ENCODE measurements around the gene UBE2Q1.

The UBE2Q1 gene

DNA sequence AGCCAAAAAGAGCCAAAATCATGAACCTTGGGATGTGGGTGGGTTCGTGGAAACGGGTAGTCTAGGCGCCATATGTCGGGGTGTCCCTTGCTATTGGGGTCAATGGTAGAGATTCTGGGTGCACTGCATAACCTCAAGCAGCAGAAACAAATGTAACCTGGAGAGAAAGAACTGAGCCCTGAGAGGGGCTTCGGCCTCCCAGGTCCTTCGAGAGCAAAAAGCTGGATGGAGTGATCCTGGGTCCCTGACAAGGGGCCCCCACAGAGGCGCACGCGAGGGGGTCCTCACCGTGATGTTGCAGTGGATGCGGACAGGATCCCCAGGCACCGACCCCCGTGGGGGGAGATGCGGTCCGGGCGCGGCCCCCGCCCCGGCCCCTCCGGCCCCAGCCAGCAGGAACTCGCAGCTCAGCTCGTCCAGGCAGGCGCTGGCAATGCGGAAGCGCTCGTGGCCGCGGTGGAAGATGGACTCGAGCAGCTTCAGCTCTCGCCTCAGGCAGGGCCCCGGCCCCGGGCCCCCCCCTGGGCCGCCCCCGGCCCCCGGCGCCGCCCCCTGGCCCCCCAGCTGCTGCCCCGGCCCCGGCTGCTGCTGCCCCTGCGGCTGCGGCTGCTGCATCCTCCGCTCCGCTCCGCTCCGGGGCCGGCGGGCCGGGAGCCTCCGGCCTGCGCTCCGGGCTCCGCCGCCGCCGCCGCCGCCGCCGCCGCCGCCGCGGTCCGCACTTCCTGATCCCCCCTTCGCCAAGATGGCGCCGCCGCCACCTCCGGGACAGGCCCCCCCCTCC, at the start of gene UBE2Q1:
Gene UBE2Q1, minus strand, starts transcription at position 724 of the 781 bp plus-strand sequence. Its CDS starts 109 bp downstream, at position 615.
- DNase-seq = peak in 2 of 3 experiments; percentile 36 to 55

DNA sequence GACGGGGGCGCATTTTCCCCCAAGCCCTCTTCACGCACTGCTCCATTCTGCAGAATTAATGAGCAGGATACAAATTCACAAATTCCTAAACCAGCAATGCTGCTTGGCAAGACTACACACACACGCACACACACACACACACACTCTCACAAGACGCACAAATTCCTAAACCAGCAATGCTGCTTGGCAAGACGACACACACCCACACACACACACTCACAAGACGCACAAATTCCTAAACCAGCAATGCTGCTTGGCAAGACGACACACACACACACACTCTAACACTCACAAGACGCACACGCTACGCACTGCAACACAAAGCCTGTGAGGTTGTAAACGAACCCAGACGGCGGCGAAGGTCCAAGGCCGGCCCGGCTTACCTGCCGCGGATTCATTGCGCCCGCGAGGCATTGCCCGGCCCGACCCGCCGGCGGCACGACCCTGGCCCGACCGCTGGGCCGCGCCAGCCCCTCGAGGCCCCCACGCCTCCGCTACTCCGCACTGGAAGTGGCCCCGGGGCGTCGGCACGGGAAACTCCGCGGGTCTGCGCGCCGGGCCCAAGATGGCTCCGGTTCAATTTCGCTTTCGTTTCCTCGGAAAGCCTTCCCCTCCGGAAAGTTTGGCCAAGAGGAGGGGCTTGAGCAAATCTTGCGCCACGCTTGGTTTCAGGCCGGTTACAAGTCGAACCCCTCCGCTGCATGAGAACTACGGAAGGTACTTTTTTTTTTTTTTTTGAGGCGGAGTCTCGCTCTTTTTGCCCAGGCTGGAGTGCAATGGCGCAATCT, 49.3 kb upstream of the UBE2Q1 start, which contains the start of gene ADAR:
Gene ADAR, minus strand, starts transcription at position 578 of the 788 bp plus-strand sequence. Its CDS starts 180 bp downstream, at position 398.
- peak; percentile 87 to 96 (median 88) for DNase-seq

DNA sequence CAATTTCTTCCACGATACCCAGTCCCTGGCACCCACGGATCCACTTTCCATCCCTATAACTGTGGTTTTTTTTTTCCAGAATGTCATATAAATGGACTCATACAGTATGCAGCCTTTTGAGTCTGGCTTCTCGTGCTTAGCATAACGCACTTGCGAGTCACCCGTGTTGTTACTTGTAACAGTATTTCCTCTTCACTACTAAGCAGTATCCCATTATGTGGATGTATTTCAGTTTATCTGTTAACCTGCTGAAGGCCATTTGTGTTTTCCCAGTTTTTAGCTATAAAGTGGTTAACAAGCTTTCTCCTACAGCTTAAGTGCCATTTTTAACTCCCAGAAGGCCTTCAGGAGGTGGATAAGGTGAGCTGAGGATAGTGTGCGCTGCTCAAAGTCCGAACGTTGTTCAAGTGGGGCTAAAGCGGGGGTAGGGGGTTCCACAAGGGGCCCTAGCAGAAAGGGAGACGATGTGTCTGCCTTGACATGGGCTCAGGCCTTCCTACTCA, 48.7 kb upstream of the UBE2Q1 start:
- DNase-seq = peak in 1 of 3 experiments; percentile 71

DNA sequence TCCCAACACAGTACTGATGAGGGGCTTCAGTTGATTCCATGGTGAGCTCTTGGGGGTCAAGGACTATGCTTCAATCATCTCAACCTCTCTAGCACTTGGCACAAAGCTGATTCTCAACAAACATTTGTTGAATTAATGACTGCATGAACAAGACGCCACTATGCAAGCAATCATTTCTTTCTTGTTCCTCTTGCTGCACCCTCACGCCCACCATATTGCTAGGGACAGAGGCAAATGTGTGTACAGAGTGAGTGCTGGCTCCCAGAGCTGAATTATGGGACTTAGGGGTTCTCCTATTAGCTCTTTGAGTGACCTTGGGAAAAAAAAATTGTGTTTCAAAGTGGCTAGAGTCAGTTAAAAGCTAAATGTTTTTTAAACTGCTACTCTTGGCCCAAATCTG, 47.1 kb upstream of the UBE2Q1 start:
- DNase-seq = no peak

DNA sequence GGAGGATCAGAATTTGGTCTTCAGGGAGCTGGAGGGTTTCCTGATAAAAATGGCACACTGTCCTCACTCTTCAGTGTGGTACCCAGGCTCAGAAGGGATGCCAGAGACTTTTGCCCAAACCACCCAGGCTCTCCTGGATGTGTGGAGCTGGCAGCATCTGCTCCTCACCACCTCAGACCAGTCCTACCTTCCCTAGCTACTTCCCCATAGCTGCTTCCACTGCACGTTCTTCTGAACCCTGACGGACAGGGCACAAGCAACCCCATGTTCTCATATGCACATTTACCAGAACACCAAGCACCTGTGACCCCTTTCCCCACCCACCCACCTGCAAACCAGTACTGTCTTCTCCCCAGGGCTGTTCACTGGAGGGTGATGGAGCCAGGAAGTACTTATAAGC, 44.9 kb upstream of the UBE2Q1 start:
- no peak for DNase-seq

DNA sequence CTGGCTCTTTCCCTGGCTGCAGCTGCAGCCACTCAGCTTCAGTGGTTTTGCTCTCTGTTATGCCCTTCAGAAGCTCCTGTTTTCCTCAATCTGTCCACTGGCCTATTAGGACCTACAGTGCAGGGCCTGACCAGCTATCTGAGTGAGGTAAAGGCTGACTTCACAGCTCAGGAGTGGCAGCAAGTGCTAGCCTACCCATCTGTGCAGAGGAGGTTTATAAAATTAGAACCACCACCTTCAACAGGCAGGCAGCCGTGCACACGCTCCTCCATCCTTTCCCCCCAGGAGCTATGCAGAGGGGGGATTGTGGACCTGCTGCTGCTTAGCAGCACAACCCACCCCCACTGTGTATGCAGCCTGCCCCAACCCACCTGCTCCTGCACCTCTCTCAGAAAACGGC, 41.2 kb upstream of the UBE2Q1 start:
- no peak for DNase-seq

DNA sequence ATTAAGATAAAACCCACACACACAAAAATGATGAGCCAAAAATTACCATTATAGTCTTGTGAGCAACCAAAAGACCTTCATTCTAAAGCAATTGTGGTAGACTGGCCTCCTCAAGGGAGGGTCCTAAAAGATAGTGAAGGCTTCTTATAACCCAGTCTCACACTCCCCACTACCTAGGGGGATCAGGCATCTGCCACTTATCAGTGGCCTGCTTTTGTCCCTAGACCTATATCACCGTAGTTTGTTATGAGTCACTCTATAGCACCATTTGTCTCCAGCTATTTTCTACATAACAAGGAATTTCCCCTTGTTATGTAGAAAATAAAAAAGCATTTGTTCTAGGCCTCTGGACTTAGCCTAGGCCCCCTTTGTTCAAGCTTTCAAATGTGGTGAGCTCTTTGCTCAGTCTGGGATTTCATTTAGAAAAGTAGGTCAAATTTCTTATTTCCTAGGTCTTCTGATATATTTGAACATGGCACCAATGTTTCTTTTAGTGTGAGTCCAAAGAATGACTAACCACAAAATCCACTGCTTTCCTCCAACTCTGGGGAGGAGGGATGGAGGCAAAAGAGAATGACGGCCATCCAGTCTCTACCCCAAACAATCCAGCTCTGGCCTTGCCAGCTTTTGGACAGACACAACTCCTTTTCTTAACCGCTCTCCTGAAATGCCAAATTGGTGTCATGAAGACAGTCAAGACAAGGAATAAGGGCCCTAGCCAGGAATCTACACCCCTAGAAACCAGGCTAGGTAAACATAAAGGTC, 40.6 kb upstream of the UBE2Q1 start:
- no peak for DNase-seq

DNA sequence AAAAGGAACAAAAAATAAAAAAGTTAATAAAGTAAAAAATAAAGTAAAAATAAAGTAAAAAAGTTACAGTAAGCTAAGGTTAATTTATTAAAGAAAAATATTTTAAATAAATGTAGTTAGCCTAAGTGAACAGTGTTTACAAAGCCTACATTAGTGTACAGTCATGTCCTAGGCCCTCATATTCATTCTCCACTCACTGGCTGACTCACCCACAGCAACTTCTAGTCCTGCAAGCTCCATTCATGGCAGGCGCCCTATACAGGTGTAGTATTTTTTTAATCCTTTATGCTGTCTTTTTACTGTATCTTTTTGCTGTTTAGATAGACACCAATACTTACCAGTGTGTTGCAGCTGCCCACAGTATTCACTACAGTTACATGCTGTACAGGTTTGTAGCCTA, 37.2 kb upstream of the UBE2Q1 start:
- DNase-seq = no peak

DNA sequence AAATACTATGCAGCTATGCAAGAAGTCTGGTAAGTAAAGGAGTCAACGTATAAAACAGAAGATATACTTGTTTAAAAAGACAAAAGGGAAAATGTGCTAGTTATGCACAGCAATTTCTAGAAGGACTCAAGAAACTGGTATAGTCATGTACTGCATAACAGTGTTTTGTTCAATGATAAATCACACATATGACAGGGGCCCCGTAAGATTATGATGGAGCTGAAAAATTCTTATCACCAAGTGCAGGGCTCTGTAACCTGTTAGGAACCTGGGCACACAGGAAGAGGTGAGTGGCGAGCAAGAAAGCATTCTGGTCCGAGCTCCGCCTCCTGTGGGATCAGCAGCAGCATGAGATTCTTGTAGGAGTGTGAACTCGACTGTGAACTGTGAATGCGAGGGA, 36.3 kb upstream of the UBE2Q1 start:
- no peak for DNase-seq

DNA sequence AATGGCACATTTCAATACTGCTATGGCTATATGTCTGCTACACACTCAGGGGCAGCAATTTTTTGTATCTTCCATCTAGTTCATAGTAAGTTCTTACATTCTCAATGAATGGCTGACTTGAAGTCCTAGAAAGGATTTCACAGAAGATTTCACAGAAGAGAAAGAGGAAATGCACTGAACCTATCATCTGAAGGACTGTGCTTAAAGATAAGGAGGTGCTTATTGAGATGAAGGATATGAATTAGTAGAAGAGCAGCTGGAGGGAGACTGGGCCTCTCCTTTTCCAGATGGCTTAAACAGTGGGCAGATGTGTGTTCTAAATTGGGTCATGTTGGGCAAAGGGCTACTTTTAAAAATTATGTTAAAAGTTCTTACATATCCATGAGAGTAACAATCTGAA, 34.9 kb upstream of the UBE2Q1 start:
- DNase-seq = no peak

DNA sequence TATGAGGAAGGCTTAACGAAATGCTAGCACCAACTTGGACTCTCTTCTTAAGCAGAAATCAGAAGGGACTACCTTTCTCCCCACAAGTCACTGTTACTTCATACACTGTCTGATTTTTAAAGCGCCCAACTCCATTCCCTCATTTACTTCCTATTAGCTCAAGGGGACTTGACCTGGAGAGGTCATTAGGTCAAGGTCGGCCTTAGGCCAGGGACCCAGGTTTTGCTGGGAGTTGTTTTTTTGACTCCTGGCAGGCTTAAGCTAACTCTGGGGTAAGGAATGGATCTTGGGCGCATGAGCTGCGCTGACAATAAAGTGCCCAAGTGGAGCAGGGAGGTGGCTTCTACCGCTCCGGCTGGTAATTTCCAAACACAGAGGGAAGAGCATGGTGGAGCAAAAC, 32.7 kb upstream of the UBE2Q1 start:
- DNase-seq = no peak

DNA sequence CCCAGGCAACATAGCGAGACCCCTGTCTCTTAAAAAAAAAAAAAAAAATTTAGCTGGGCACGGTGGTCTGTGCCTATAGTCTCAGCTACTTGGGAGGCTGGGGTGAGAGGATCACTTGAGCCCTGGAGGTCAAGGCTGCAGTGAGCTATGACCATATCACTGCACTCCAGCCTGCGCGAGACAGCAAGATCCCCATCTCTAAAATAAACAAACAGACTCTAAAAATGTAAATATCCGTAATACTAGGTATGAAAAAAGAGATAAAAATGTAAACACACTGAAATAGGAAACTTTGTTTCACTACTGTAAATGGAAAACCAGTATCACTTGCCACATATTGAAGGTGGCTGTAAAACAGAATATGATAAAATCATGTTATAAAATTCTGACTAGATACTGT, 32.3 kb upstream of the UBE2Q1 start:
- DNase-seq = no peak

DNA sequence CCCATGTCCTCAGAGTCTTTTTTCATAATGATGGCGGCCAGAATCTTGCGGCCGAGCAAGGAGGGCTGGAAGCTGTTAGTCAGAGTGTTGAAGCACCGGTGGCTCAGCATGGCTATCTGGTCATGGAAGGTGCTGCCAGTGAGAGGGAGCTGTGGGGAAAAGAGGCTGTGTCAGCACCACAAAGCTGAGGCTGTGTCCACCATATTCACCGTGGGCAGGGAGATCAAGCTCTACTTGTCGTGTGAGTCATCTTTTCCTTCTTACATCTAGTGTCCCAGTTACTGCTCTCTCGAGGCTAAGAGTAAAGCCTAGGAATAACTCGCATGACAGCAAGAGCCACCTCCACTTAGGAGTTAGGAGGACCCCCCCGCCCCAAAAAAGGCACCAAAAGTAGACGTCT, 31.3 kb upstream of the UBE2Q1 start:
- no peak for DNase-seq

DNA sequence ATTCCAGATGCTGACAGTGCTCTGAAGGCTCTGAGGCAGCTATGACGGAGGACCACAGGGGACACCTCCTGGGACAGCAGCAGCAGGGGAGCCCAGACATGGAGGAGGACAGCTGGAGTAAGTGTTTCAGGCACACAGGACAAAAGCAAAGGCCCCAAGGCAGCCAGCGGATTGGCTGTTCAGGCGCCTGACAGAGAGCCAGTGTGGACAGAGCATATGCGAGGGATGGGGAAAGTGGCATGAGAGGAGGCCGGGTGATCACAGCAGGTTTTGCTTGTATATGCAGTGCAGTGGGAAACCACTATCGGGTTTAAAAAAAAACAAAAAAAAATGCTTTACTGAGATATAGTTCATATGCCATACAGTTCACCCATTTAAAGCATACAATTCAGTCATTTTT, 28.2 kb upstream of the UBE2Q1 start:
- DNase-seq = no peak

DNA sequence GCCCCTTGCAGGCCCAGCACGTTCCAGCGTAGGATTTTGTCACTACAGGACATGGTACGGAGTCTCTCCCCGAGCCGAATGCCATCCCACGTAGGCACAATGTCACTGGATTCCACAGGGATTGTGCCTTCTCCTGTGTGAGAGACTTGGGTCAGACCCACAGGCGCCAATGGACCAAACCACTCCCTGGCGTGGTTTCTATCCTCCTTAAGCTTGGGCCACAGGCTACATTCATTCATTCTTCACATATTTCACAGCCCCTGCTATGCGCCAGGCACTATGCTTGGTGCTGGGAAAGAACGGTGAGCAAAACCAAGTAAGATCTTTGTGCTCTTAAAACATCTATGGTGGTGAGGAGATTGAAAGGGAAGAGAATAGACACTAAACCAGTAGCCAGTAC, 27.8 kb upstream of the UBE2Q1 start:
- no peak for DNase-seq

DNA sequence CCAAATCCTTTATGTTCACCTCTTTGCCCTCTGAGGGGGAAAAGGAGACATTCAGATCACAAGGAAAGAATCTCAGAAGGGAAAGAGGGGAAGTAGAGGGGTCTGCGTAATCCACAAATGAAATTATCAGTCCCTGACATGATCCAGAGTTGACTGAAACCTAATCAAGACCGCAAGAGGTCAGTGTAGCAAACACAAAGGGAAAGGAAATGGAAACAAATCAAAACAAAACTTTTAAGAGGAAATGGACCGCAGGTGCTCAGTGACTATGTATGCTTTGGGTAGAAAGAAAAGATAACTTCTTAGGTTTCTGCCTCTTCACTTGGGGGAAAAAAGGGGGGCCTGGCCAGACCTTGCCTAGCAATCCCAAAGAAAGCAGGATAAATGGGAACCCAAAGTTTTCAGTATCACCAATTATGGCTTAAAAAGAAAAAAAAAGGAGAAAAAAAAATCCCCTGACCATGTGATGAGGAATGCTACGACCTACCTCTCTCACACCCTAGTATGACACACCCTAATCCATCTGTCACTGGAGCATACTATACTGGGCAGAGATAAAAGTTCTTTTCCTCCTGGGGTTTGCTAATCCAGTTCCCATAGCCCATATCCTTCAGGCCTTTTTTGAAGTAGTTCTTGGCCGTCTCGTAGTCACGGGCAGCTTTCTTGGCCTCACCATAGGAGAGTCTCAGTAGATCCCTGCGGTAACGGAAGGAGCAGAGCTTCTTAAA, 26.0 kb upstream of the UBE2Q1 start:
- no peak for DNase-seq

DNA sequence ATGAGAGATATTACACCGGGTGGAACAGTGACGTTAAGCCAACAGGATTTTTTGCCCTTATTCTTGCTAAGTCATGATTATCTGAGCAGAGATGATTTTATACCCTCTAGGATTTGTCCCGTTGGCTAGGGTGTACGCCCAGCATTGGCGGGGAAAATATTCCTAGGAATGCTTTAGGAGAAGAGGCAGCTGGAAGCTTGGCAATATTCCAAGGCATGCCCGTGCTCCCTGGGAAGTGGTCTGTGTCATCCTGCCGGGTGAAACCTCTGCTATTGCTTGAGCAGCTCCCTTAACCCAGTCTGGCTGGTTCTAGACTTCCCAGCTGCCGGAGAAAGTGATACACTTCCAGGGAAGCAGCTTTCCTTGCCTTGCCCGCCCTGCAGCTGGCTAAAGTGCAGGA, 25.3 kb upstream of the UBE2Q1 start:
- peak in 1 of 3 experiments; percentile 16 for DNase-seq

DNA sequence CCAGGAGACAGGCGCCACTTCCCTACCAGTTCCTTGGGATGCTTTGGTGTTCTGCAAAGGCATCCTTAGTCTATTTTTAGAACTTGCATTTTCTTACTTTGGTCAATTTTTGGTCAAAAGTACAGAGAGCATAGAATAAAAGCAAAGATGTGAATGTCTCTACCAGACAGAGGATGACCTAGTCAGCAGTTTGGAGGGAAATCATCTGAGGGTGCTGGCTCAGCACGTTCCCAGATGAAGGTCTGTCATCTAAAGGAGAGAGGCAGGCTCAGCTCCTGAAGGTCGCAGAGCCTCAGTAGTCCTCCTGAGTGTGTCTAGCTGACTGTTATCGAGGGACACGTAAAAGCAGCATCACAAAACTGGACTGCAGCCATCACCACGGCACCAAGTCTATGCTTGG, 24.4 kb upstream of the UBE2Q1 start:
- DNase-seq = no peak

DNA sequence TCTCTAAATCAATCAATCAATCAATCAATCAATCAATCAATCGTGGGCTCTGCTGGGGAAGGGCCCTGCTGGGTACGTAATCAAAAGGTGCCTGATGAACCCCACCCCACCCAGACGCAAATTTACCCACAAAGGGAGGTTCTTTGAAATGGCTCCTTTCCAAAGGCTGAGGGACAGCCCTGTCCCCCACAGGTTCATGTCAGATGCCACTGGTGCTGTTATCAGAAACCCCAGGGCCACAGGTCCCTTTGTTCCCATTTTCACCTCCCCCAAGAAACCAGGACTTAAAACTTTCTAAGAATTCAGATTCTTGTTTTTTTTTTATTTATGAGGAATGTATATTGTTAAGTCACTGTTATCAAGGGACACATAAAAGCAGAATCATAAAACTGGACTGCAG, 23.3 kb upstream of the UBE2Q1 start:
- no peak for DNase-seq

DNA sequence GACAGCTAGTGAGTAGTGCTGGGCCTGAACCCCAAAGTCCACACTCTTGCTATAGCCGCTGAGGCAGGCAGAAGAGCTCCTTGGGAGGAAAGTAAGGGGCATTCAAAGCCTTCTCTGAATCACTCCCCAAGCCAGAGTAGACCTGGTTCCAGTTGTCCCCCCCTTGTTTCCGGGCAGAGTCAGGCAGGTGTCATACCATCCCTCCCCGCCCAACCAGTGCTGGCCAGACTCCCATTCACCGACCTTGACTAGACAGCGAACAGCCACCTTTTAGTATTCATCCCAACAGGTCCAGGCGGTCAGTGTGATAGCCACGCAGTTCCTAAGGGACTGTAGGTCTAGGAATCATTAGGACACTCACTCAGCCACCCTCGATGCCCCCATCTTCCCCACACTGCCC, 20.9 kb upstream of the UBE2Q1 start:
- no peak for DNase-seq

DNA sequence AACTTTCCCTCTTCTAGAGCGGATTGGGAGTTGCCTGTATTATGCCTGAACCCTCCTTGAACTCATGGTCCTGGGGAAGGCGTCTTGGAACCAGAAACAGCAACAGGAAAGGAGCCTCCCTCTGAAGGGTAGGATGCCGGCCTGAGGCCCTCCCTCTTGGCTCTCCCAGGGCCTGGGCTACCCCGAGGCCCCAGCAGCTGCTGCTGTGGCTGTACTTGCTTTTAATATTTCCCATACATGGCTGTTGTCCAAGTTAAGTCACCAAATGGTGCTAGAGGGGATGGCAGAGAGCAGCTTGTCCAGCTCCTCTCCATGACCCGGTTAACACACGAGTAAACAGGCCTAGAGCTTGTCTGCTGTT, 19.6 kb upstream of the UBE2Q1 start:
- DNase-seq = no peak

DNA sequence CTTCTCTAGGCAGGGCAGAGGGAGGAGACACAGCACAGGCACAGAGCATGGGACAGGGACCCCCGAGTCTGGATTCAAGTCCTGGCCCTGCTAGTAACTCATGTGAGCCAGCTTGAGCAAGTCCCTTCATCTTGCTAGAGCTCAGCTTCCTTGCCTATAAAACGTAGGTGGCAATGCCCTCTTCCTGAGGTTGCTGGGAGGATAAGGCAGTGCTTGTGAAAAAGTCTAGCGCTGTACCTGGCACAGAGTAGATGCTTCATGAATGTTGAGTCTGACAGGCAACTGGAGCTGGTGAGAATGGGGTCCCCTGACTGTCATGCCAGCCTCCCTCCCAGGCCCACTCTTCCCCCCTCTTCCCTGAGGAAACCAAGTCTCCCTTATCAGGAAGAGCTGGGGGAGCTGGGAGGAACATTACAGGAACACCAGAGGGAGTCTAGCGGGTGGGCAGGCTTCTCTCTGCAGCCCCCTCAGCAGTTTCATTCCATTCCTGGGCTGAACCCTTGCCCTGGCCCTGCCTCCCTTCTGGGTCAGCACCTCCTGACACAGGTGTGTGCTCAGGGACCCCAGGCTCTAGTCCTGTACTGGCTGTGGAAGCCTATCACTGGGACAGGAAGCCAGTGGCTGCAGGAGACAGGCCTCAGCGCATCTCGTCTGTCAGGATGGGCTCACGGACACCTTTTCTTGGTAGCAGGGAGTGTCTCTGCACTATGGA, 19.0 kb upstream of the UBE2Q1 start:
- no peak for DNase-seq

All from NCI-H1417 (cell line).